Measurements from ENCODE around the gene KCNG2. TPM values are rescaled to one million over a fixed set of nuclear protein-coding genes. Genes with fewer than 3 reads are reported as not detected.

Gene KCNG2
- total and polyA plus RNA-seq, 2 experiments from 2014 or later, result 0.13 to 0.52 TPM

DNA sequence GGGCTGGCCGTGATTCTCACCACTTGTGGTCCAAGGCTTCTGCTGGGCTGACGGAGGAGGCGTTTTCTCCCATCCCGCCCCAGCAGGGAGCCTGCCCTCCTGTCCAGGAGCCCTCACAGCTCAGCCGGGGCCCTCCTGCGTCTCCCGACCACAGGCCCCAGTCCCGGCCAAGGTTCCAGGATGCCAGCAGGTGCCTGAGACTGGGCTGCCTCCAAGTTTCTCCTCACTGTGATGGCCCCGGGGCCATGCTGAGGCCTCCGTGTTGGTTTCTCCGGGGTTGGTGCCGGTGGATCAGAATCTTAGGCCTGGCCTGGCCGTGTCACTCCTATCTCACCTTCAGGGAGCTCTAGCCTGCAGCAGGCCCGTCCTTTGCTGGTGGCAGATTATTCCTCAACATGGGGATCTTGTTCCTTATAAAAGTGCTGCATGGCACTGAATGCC lies 5.9 kb downstream of the KCNG2 start:
- H3K27me3 ChIP-seq (ENCODE audit: insufficient read depth), result peaks cover 17% of the 10 kb centered on the region
- no peaks in the 10 kb centered on the region for H3K79me2 ChIP-seq (replicated peaks; ENCODE audit: insufficient read depth)
- 0 out of 2 replicates have a peak, but pooled peaks cover 3% of the 10 kb centered on the region for H4K20me1 ChIP-seq (replicated peaks; ENCODE audit: insufficient read depth)
- no peaks in the 10 kb centered on the region for H3K36me3 ChIP-seq (ENCODE audit: insufficient read depth)
- Mint-ChIP-seq H3K36me3 (ENCODE audit: low read depth) (no peaks in the 10 kb centered on the region; the same call in 2 of the 3 replicates), H3K4me3 (no peak overlapping the region), H3K4me1 (peaks cover 7% of the 10 kb centered on the region), H3K9me3 (no peaks in the 10 kb centered on the region), H3K27me3 (ENCODE audit: insufficient read depth, low read depth, poor library complexity) (peaks cover 20% of the 10 kb centered on the region), H3K27ac (no peak overlapping the region)
- H3K4me1 ChIP-seq (ENCODE audit: insufficient read depth), result peaks cover 10% of the 10 kb centered on the region; the same call in 1 of the 2 replicates
- H3K27ac ChIP-seq (ENCODE audit: low read depth), result no peak overlapping the region
- TF ChIP-seq, protein P1, sequence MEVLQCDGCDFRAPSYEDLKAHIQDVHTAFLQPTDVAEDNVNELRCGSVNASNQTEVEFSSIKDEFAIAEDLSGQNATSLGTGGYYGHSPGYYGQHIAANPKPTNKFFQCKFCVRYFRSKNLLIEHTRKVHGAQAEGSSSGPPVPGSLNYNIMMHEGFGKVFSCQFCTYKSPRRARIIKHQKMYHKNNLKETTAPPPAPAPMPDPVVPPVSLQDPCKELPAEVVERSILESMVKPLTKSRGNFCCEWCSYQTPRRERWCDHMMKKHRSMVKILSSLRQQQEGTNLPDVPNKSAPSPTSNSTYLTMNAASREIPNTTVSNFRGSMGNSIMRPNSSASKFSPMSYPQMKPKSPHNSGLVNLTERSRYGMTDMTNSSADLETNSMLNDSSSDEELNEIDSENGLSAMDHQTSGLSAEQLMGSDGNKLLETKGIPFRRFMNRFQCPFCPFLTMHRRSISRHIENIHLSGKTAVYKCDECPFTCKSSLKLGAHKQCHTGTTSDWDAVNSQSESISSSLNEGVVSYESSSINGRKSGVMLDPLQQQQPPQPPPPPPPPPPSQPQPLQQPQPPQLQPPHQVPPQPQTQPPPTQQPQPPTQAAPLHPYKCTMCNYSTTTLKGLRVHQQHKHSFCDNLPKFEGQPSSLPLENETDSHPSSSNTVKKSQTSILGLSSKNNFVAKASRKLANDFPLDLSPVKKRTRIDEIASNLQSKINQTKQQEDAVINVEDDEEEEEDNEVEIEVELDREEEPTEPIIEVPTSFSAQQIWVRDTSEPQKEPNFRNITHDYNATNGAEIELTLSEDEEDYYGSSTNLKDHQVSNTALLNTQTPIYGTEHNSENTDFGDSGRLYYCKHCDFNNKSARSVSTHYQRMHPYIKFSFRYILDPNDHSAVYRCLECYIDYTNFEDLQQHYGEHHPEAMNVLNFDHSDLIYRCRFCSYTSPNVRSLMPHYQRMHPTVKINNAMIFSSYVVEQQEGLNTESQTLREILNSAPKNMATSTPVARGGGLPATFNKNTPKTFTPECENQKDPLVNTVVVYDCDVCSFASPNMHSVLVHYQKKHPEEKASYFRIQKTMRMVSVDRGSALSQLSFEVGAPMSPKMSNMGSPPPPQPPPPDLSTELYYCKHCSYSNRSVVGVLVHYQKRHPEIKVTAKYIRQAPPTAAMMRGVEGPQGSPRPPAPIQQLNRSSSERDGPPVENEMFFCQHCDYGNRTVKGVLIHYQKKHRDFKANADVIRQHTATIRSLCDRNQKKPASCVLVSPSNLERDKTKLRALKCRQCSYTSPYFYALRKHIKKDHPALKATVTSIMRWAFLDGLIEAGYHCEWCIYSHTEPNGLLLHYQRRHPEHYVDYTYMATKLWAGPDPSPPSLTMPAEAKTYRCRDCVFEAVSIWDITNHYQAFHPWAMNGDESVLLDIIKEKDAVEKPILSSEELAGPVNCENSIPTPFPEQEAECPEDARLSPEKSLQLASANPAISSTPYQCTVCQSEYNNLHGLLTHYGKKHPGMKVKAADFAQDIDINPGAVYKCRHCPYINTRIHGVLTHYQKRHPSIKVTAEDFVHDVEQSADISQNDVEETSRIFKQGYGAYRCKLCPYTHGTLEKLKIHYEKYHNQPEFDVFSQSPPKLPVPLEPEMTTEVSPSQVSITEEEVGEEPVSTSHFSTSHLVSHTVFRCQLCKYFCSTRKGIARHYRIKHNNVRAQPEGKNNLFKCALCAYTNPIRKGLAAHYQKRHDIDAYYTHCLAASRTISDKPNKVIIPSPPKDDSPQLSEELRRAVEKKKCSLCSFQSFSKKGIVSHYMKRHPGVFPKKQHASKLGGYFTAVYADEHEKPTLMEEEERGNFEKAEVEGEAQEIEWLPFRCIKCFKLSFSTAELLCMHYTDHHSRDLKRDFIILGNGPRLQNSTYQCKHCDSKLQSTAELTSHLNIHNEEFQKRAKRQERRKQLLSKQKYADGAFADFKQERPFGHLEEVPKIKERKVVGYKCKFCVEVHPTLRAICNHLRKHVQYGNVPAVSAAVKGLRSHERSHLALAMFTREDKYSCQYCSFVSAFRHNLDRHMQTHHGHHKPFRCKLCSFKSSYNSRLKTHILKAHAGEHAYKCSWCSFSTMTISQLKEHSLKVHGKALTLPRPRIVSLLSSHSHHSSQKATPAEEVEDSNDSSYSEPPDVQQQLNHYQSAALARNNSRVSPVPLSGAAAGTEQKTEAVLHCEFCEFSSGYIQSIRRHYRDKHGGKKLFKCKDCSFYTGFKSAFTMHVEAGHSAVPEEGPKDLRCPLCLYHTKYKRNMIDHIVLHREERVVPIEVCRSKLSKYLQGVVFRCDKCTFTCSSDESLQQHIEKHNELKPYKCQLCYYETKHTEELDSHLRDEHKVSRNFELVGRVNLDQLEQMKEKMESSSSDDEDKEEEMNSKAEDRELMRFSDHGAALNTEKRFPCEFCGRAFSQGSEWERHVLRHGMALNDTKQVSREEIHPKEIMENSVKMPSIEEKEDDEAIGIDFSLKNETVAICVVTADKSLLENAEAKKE (CRISPR knock-in tag; IDR thresholded peaks at IDR 0.05), result no peak
- TF ChIP-seq, protein P2, sequence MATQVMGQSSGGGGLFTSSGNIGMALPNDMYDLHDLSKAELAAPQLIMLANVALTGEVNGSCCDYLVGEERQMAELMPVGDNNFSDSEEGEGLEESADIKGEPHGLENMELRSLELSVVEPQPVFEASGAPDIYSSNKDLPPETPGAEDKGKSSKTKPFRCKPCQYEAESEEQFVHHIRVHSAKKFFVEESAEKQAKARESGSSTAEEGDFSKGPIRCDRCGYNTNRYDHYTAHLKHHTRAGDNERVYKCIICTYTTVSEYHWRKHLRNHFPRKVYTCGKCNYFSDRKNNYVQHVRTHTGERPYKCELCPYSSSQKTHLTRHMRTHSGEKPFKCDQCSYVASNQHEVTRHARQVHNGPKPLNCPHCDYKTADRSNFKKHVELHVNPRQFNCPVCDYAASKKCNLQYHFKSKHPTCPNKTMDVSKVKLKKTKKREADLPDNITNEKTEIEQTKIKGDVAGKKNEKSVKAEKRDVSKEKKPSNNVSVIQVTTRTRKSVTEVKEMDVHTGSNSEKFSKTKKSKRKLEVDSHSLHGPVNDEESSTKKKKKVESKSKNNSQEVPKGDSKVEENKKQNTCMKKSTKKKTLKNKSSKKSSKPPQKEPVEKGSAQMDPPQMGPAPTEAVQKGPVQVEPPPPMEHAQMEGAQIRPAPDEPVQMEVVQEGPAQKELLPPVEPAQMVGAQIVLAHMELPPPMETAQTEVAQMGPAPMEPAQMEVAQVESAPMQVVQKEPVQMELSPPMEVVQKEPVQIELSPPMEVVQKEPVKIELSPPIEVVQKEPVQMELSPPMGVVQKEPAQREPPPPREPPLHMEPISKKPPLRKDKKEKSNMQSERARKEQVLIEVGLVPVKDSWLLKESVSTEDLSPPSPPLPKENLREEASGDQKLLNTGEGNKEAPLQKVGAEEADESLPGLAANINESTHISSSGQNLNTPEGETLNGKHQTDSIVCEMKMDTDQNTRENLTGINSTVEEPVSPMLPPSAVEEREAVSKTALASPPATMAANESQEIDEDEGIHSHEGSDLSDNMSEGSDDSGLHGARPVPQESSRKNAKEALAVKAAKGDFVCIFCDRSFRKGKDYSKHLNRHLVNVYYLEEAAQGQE (IDR thresholded peaks at IDR 0.05; ENCODE audit: unreplicated experiment), result no peak
- TF ChIP-seq ZNF114 (CRISPR knock-in tag; IDR thresholded peaks at IDR 0.05), result no peak
- H3F3A ChIP-seq (replicated peaks; ENCODE audit: low read depth), result no peaks in the 10 kb centered on the region
- H3K4me3 ChIP-seq, result no peak overlapping the region
- no peaks in the 10 kb centered on the region for H3K9me2 ChIP-seq (ENCODE audit: insufficient read depth)
- ATAC-seq (no peak), DNase-seq (ENCODE audit: low spot score) (no peak)
- H3K4me2 ChIP-seq, result no peak overlapping the region
- no peak overlapping the region for H2AFZ ChIP-seq

Data from GM23338 (cell line).